H1 (cell line): ENCODE measurements around the gene CHST11. TPM values are rescaled to one million over a fixed set of nuclear protein-coding genes. Genes with fewer than 3 reads are reported as not detected.

ENCODE experiments used
- CTCF ChIA-PET: fragments of 300-600 bp; sonication (Branson Sonifier 250); formaldehyde crosslinking; loops from one replicate; lab custom pipeline; 2021; ENCODE audit not compliant: partially characterized antibody; lab: Charles Lee
- POLR2A ChIA-PET: fragments of 300-600 bp; sonication (Branson Sonifier 250); formaldehyde crosslinking; loops from one replicate; lab custom pipeline; 2021; ENCODE audit warnings: inconsistent platforms; ENCODE audit not compliant: partially characterized antibody; lab: Charles Lee
- DNase-seq, 2 experiments: peaks; one replicate each; pipeline versions ENCODE4 v3.0.0 to v3.0.0-alpha.2; 2010 to 2022; ENCODE audit warnings: low spot score in 2 of 2, low read depth in 1 of 2, mixed read lengths in 1 of 2
- FAIRE-seq: peaks from 2 replicates; lab custom pipeline; 2011; peaks lifted over from hg19 to GRCh38; lab: Jason Lieb, UNC
- H2AFZ ChIP-seq: 2 replicates; pipeline ENCODE4 v1.8.1; 2012; ENCODE audit warnings: low read length, inconsistent platforms
- H2AK5ac ChIP-seq: 2 replicates; pipeline ENCODE4 v1.6.1; 2013; ENCODE audit warnings: low read depth, low read length
- H2BK120ac ChIP-seq: replicated peaks from 2 replicates; pipeline ENCODE3; 2013; ENCODE audit warnings: low read depth, low read length, inconsistent platforms
- H2BK12ac ChIP-seq: 2 replicates; pipeline ENCODE4 v1.6.1; 2013; ENCODE audit warnings: low read depth, low read length
- H2BK15ac ChIP-seq: 2 replicates; pipeline ENCODE4 v1.6.1; 2013; ENCODE audit warnings: low read length
- H2BK20ac ChIP-seq: 2 replicates; pipeline ENCODE4 v1.6.1; 2013; ENCODE audit warnings: low read length
- H2BK5ac ChIP-seq: 2 replicates; pipeline ENCODE4 v1.6.1; 2013; ENCODE audit warnings: low read depth, low read length
- H3K14ac ChIP-seq: 2 replicates; pipeline ENCODE4 v1.6.1; 2013; ENCODE audit warnings: inconsistent platforms; ENCODE audit not compliant: insufficient read length
- H3K18ac ChIP-seq: 2 replicates; pipeline ENCODE4 v1.6.1; 2013; ENCODE audit warnings: low read length; ENCODE audit errors: extremely low read depth
- H3K23ac ChIP-seq: 2 replicates; pipeline ENCODE4 v1.6.1; 2013; ENCODE audit warnings: inconsistent platforms; ENCODE audit not compliant: insufficient read length
- H3K23me2 ChIP-seq: 2 replicates; pipeline ENCODE4 v1.6.1; 2013; ENCODE audit warnings: low read depth, low read length
- H3K27ac ChIP-seq: 2 replicates; pipeline ENCODE4 v1.6.1; 2011; ENCODE audit warnings: low read depth, low read length, inconsistent platforms
- H3K27me3 ChIP-seq, 4 experiments: replicated peaks in 1 of 4; 1 replicate in 1 of 4; 2 replicates in 3 of 4; pipeline versions ENCODE4 v1.6.1 to v1.8.1; 2011 to 2013; ENCODE audit warnings: low read length in 3 of 4, mild to moderate bottlenecking in 3 of 4, inconsistent platforms in 2 of 4, mixed read lengths in 2 of 4, moderate library complexity in 1 of 4; ENCODE audit not compliant: control insufficient read depth in 3 of 4, insufficient read depth in 3 of 4; ENCODE audit errors: extremely low read depth in 1 of 4
- H3K36me3 ChIP-seq, 4 experiments: 2 replicates each; pipeline versions ENCODE4 v1.6.1 to v1.8.1; 2011 to 2013; ENCODE audit warnings: mild to moderate bottlenecking in 4 of 4, low read length in 3 of 4, moderate library complexity in 2 of 4, control low read depth in 1 of 4, inconsistent platforms in 1 of 4; ENCODE audit not compliant: insufficient read depth in 4 of 4, control insufficient read depth in 2 of 4
- H3K4ac ChIP-seq: replicated peaks from 2 replicates; pipeline ENCODE3; 2013; ENCODE audit warnings: low read length, low read depth, mixed read lengths, inconsistent platforms; ENCODE audit not compliant: insufficient read length
- H3K4me1 ChIP-seq, 4 experiments: replicated peaks in 1 of 4; 1 replicate in 1 of 4; 2 replicates in 3 of 4; pipeline versions ENCODE4 v1.6.1 to v1.8.1; 2011 to 2013; ENCODE audit warnings: low read length in 3 of 4, inconsistent platforms in 2 of 4, mixed read lengths in 1 of 4; ENCODE audit not compliant: insufficient read depth in 4 of 4, control insufficient read depth in 3 of 4
- H3K4me2 ChIP-seq, 2 experiments: 2 replicates each; pipeline versions ENCODE4 v1.6.1 to v1.8.1; 2011 to 2013; ENCODE audit warnings: low read depth in 2 of 2, low read length in 2 of 2, control low read depth in 1 of 2, inconsistent platforms in 1 of 2, mild to moderate bottlenecking in 1 of 2; ENCODE audit not compliant: insufficient read depth in 1 of 2
- H3K4me3 ChIP-seq, 4 experiments: fragments of 200-600, 300-600 bp in 1 of 4; sonication (generic), shearing (Covaris generic), sonication (Bioruptor Twin) in 1 of 4; 2 replicates each; pipeline versions ENCODE4 v1.5.1 to v1.8.1; 2011 to 2016; ENCODE audit warnings: low read length in 4 of 4, low read depth in 3 of 4, control low read depth in 2 of 4, inconsistent platforms in 2 of 4, mild to moderate bottlenecking in 2 of 4, mixed read lengths in 1 of 4, moderate library complexity in 1 of 4; ENCODE audit not compliant: insufficient read depth in 2 of 4; ENCODE audit errors: extremely low read depth in 1 of 4
- H3K56ac ChIP-seq: replicated peaks from 2 replicates; pipeline ENCODE3; 2013; ENCODE audit warnings: low read depth, mild to moderate bottlenecking, mixed read lengths, low read length, inconsistent platforms; ENCODE audit not compliant: insufficient read length
- H3K79me1 ChIP-seq: 2 replicates; pipeline ENCODE4 v1.6.1; 2013; ENCODE audit warnings: low read depth, low read length, control low read depth
- H3K79me2 ChIP-seq, 2 experiments: 2 replicates each; pipeline versions ENCODE4 v1.6.1 to v1.8.1; 2012 to 2013; ENCODE audit warnings: low read length in 2 of 2, mild to moderate bottlenecking in 2 of 2, inconsistent platforms in 1 of 2; ENCODE audit not compliant: insufficient read depth in 2 of 2, control insufficient read depth in 1 of 2
- H3K9ac ChIP-seq, 4 experiments: replicated peaks in 1 of 4; 1 replicate in 1 of 4; 2 replicates in 3 of 4; pipeline versions ENCODE4 v1.6.1 to v1.8.1; 2011 to 2013; ENCODE audit warnings: low read depth in 3 of 4, low read length in 3 of 4, control low read depth in 2 of 4, mild to moderate bottlenecking in 2 of 4, moderate library complexity in 2 of 4, inconsistent platforms in 1 of 4; ENCODE audit errors: extremely low read depth in 1 of 4
- H3K9me3 ChIP-seq, 2 experiments: 2 replicates each; pipeline versions ENCODE4 v1.6.1 to v1.8.1; 2012 to 2013; ENCODE audit warnings: mild to moderate bottlenecking in 2 of 2, moderate library complexity in 2 of 2, control low read depth in 1 of 2, inconsistent platforms in 1 of 2, low read depth in 1 of 2, low read length in 1 of 2, mixed read lengths in 1 of 2; ENCODE audit not compliant: insufficient read depth in 2 of 2
- H4K20me1 ChIP-seq, 2 experiments: replicated peaks in 1 of 2; 2 replicates each; pipeline versions ENCODE3 to v1.8.1; 2011 to 2013; ENCODE audit warnings: inconsistent platforms in 2 of 2, low read length in 2 of 2, mild to moderate bottlenecking in 1 of 2; ENCODE audit not compliant: insufficient read depth in 2 of 2, control insufficient read depth in 1 of 2
- H4K5ac ChIP-seq: 2 replicates; pipeline ENCODE4 v1.6.1; 2013; ENCODE audit warnings: low read length, low read depth, mixed read lengths, inconsistent platforms; ENCODE audit not compliant: insufficient read length
- H4K8ac ChIP-seq: 2 replicates; pipeline ENCODE4 v1.8.0; 2013; ENCODE audit warnings: mild to moderate bottlenecking, moderate library complexity, low read length, inconsistent platforms; ENCODE audit not compliant: insufficient read depth; ENCODE audit errors: extremely low read depth
- H4K91ac ChIP-seq: replicated peaks from 2 replicates; pipeline ENCODE3; 2013; ENCODE audit warnings: low read length, mixed read lengths, inconsistent platforms; ENCODE audit not compliant: insufficient read length
- CEBPB ChIP-seq: IDR thresholded peaks from 2 replicates; pipeline ENCODE4 v1.6.1; 2012; ENCODE audit warnings: low read depth, low read length
- EGR1 ChIP-seq: IDR thresholded peaks from 2 replicates; pipeline ENCODE4 v1.6.1; 2011; ENCODE audit warnings: low read depth, low read length, borderline replicate concordance
- FOSL1 ChIP-seq: IDR thresholded peaks from 2 replicates; pipeline ENCODE4 v1.6.1; 2011; ENCODE audit warnings: mild to moderate bottlenecking, low read depth, low read length, moderate library complexity; ENCODE audit not compliant: insufficient read depth
- KDM4A ChIP-seq: IDR thresholded peaks from one replicate; pipeline ENCODE4 v1.7.1; 2012; ENCODE audit warnings: low read depth, mild to moderate bottlenecking, moderate library complexity, low read length, inconsistent platforms; ENCODE audit not compliant: severe bottlenecking
- KDM5A ChIP-seq: fragments of 200-600 bp; IDR thresholded peaks from 2 replicates; pipeline ENCODE4 v1.7.1; 2012; ENCODE audit warnings: mild to moderate bottlenecking, low read length, inconsistent platforms, mixed read lengths
- PHF8 ChIP-seq: fragments of 200-600 bp; sonication (generic); conservative IDR thresholded peaks from 2 replicates; pipeline ENCODE4 v1.7.1; 2012; ENCODE audit warnings: low read depth, mild to moderate bottlenecking, inconsistent platforms, low read length, moderate library complexity
- SAP30 ChIP-seq: fragments of 300-600 bp; sonication (generic); IDR thresholded peaks from 2 replicates; pipeline ENCODE4 v1.7.1; 2012; ENCODE audit warnings: low read length, moderate library complexity, mild to moderate bottlenecking, inconsistent platforms; ENCODE audit not compliant: insufficient read depth, insufficient replicate concordance
- SIX5 ChIP-seq: IDR thresholded peaks from 2 replicates; pipeline ENCODE4 v1.6.1; 2011; ENCODE audit warnings: mild to moderate bottlenecking, low read depth, low read length
- SP1 ChIP-seq: IDR thresholded peaks from 2 replicates; pipeline ENCODE4 v1.6.1; 2011; ENCODE audit warnings: low read depth, low read length
- TBP ChIP-seq: IDR thresholded peaks from 2 replicates; pipeline ENCODE4 v1.6.1; 2011; ENCODE audit warnings: low read depth, low read length, improper control_type of control experiment
- WGBS, 2 experiments: shearing (Covaris generic) in 1 of 2; methylation state at CpG; one replicate each; pipeline versions ENCODE4 v1.1.6 to v1.1.7; 2013 to 2015; ENCODE audit warnings: low lambda C conversion rate in 2 of 2, mixed read lengths in 2 of 2, inconsistent platforms in 1 of 2, low coverage in 1 of 2, missing lambda C conversion rate in 1 of 2; ENCODE audit not compliant: insufficient replicate concordance in 2 of 2, insufficient coverage in 1 of 2, insufficient read length in 1 of 2; ENCODE audit errors: extremely low coverage in 1 of 2, missing lambda C conversion rate in 1 of 2; 5-methylcytosine and 5-hydroxymethylcytosine counted together
- polyA plus RNA-seq, 7 experiments: library from polyadenylated mRNA; depleted of rRNA in 3 of 7; stranded (reverse) in 5 of 7; unstranded in 2 of 7; fragments of >200 nt in 5 of 7; fragments of 200-250 nt in 2 of 7; gene quantifications; 1 replicate in 5 of 7; 2 replicates in 1 of 7; 4 replicates in 1 of 7; pipeline versions ENCODE4 v1.2.1 to v1.2.3, GENCODE V29; 2011 to 2013; ENCODE audit warnings: missing spikeins in 2 of 7, mixed read lengths in 2 of 7
- total RNA-seq: library from RNA; stranded (reverse); fragmentation: NEBNext Ultra II Directional; extraction: Animal tissue kit (Norgen Biotek cat#: 25700); gene quantifications from 2 replicates; pipeline ENCODE4 v1.2.1, GENCODE V29; 2021
- TF ChIP-seq, protein P1 (sequence below): IDR thresholded peaks from 2 replicates; pipeline ENCODE4 v1.6.1; 2012; ENCODE audit warnings: low read length, inconsistent platforms

The CHST11 gene
- total and polyA plus RNA-seq, 2 of the 8 experiments (the other 6 are each of a cell fraction or from before 2014, with no cell fraction given): 14.4 to 20.8 TPM

DNA sequence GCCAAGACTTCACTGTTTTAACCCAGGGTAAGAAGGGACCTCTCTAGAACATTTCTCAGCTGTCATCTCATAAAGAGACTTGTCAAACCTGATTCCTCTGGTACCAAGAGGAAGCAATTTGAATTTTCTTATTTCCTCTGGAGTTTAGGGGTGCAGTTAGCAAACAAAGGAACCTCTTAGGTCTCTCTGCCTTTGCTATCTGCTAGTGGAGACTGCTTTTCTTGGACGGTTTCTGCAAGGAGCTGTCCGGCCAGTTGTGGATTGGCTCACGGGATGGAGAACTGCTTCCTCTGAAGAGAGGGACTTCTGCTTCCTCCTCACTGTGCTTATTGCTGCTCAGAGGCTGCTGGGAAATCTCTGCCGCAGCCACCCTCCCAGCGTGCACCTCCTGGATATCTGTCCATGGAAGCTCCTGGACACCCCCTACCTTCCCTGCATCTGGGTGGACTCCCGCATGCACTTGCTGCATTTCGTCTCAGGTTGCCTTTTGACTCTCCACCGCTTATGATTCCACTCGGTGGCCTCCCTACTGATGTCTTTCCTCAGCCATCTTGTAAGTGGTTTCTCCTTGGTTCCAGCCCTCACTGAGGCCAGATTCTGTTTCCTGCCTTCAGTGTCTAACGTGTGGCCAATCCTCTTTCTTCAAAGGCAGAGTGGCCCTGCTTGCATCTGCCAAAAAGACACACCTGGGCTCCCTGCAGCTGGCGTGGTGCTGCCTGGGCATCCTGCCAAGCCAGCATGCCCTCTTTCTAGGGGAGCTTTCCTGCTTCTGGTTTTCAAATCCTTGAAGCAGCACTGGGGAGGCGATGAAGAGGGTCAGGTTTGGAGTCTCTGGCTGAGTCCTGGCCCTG is 187.3 kb downstream of the CHST11 start:
- H2BK20ac ChIP-seq: no peak overlapping the region
- no peaks in the 10 kb centered on the region for H3K36me3 ChIP-seq
- H3K23me2 ChIP-seq: no peaks in the 10 kb centered on the region; the same call in 1 of the 2 replicates
- ChIA-PET CTCF (interaction anchor here (0.7 to 1.9 kb wide), 4 partner anchors 14 to 203 kb away, joined by 3 to 5 read pairs (median 3); no protein-coding TSS in a partner anchor), POLR2A (interaction anchor here (1.0 kb wide), 1 partner anchor 190 kb away, joined by 4 read pairs; no protein-coding TSS in a partner anchor)
- no peaks in the 10 kb centered on the region for H3K27me3 ChIP-seq
- H2AFZ ChIP-seq: no peak overlapping the region
- H3K9ac ChIP-seq: no peak overlapping the region; a peak in 1 of 7 replicates
- H3K4me1 ChIP-seq: no peaks in the 10 kb centered on the region
- H3K56ac ChIP-seq: no peak overlapping the region
- no peak overlapping the region for H3K27ac ChIP-seq
- no peak overlapping the region for H2BK5ac ChIP-seq
- H3K23ac ChIP-seq: no peak overlapping the region
- DNase-seq (no peak), FAIRE-seq (no peak)
- H3K18ac ChIP-seq: no peak overlapping the region; the same call in 1 of the 2 replicates
- 92% methylated on average over 11 of the region's 12 CpGs; no CpG with 5 or more reads in 1 of the 2 experiments for WGBS, 2 experiments
- H2BK120ac ChIP-seq: no peak overlapping the region
- no peak overlapping the region for H4K91ac ChIP-seq
- no peak overlapping the region for H3K4me3 ChIP-seq
- no peaks in the 10 kb centered on the region for H3K79me2 ChIP-seq
- no peak overlapping the region for H3K14ac ChIP-seq
- no peak overlapping the region for H3K4me2 ChIP-seq
- H2AK5ac ChIP-seq: no peak overlapping the region
- H3K79me1 ChIP-seq: no peaks in the 10 kb centered on the region
- no peak overlapping the region for H3K4ac ChIP-seq
- H2BK15ac ChIP-seq: no peak overlapping the region
- H4K8ac ChIP-seq: no peak overlapping the region
- H4K20me1 ChIP-seq: no peaks in the 10 kb centered on the region
- no peak overlapping the region for H4K5ac ChIP-seq
- no peak overlapping the region for H2BK12ac ChIP-seq
- no peaks in the 10 kb centered on the region for H3K9me3 ChIP-seq
- no peak for TF ChIP-seq SAP30
- TF ChIP-seq FOSL1: no peak
- no peak for TF ChIP-seq CEBPB
- no peak for TF ChIP-seq KDM5A
- TF ChIP-seq KDM4A: no peak
- TF ChIP-seq PHF8: no peak
- TF ChIP-seq, protein P1, sequence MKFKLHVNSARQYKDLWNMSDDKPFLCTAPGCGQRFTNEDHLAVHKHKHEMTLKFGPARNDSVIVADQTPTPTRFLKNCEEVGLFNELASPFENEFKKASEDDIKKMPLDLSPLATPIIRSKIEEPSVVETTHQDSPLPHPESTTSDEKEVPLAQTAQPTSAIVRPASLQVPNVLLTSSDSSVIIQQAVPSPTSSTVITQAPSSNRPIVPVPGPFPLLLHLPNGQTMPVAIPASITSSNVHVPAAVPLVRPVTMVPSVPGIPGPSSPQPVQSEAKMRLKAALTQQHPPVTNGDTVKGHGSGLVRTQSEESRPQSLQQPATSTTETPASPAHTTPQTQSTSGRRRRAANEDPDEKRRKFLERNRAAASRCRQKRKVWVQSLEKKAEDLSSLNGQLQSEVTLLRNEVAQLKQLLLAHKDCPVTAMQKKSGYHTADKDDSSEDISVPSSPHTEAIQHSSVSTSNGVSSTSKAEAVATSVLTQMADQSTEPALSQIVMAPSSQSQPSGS: no peak
- TF ChIP-seq SP1: no peak
- TF ChIP-seq SIX5: no peak
- no peak for TF ChIP-seq TBP
- no peak for TF ChIP-seq EGR1
